Measurements from ENCODE around the gene RHEB. TPM values are rescaled to one million over a fixed set of nuclear protein-coding genes. Genes with fewer than 3 reads are reported as not detected.

Gene RHEB
- total and polyA plus RNA-seq, 2 experiments from 2014 or later, result 111 to 135 TPM

DNA sequence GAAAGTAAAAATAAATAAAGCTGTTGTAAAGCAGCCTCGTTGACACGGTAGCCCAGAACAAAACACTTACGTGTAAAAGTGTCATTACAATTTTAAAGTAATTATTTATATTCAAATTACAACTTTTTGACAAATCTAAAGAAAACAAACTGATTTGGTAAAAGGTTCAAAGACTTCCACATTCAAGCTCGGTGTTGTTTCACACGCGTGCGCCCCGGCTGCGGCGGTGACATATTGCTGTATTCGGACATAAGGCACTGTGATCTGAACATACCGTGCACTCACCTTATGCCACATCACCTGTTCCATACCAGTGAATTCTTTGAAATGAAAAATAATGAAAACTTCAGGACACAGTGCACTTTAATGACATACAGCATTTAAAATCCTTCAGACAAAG is 36.9 kb upstream of the RHEB start:
- H3K4me1 ChIP-seq (ENCODE audit: insufficient read depth), result no peaks in the 10 kb centered on the region

DNA sequence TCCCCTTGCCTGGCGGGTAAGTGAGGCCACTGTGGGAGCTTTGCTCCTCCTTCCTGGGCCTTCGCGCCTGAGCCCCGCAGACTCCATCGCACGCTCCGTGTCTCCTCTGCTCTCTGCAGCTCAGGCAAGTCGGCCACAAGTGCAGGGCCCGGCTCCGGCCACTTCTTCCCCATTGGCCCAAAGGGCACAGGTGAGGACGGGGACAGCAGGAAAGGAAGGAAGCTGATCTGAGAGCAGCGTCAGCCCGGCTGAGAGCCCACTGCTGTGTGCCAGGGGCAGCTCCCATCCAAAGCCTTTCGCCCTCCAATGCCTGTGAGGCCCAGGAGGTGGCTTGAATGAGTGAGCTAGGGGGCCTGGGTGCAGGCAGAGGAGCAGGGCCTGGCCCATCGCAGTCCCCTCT is 33.7 kb upstream of the RHEB start:
- TF ChIP-seq EZH2 (IDR thresholded peaks at IDR 0.05; ENCODE audit: borderline replicate concordance) (no peak), EZH2phosphoT487 (IDR thresholded peaks at IDR 0.05; ENCODE audit: low read depth, severe bottlenecking, unreplicated experiment) (no peak)
- TF ChIP-seq, protein P1, sequence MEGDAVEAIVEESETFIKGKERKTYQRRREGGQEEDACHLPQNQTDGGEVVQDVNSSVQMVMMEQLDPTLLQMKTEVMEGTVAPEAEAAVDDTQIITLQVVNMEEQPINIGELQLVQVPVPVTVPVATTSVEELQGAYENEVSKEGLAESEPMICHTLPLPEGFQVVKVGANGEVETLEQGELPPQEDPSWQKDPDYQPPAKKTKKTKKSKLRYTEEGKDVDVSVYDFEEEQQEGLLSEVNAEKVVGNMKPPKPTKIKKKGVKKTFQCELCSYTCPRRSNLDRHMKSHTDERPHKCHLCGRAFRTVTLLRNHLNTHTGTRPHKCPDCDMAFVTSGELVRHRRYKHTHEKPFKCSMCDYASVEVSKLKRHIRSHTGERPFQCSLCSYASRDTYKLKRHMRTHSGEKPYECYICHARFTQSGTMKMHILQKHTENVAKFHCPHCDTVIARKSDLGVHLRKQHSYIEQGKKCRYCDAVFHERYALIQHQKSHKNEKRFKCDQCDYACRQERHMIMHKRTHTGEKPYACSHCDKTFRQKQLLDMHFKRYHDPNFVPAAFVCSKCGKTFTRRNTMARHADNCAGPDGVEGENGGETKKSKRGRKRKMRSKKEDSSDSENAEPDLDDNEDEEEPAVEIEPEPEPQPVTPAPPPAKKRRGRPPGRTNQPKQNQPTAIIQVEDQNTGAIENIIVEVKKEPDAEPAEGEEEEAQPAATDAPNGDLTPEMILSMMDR (IDR thresholded peaks at IDR 0.05; ENCODE audit: poor library complexity), result no peak
- Histone ChIP-seq H2AFZ (no peak overlapping the region), H3K4me3 (no peak overlapping the region), H4K20me1 (ENCODE audit: insufficient read depth, poor library complexity, severe bottlenecking) (no peaks in the 10 kb centered on the region), H3K9me2 (replicated peaks; ENCODE audit: insufficient read depth) (no peaks in the 10 kb centered on the region), H3K4me2 (no peak overlapping the region), H3K4me1 (ENCODE audit: insufficient read depth) (peaks cover 3% of the 10 kb centered on the region), H3K36me3 (replicated peaks; ENCODE audit: insufficient read depth, low read depth) (no peaks in the 10 kb centered on the region), H3K79me2 (no peaks in the 10 kb centered on the region), H3K27ac (no peak overlapping the region), H3K9me3 (ENCODE audit: low read depth) (no peaks in the 10 kb centered on the region), H3K27me3 (no peaks in the 10 kb centered on the region)
- WGBS (ENCODE audit: low lambda C conversion rate, missing lambda C conversion rate), result 86% methylated on average over 15 of the region's 15 CpGs
- no peak for DNase-seq (ENCODE audit: low spot score)

More for the DNA sequence above, 36.9 kb upstream of the RHEB start:
- no peaks in the 10 kb centered on the region for H3K36me3 ChIP-seq (replicated peaks; ENCODE audit: insufficient read depth, low read depth)
- H3K9me3 ChIP-seq (ENCODE audit: low read depth), result no peaks in the 10 kb centered on the region
- H4K20me1 ChIP-seq (ENCODE audit: insufficient read depth, poor library complexity, severe bottlenecking), result no peaks in the 10 kb centered on the region
- H3K4me3 ChIP-seq, result no peak overlapping the region
- DNase-seq (ENCODE audit: low spot score), result no peak
- H3K27me3 ChIP-seq, result no peaks in the 10 kb centered on the region
- TF ChIP-seq EZH2phosphoT487 (IDR thresholded peaks at IDR 0.05; ENCODE audit: low read depth, severe bottlenecking, unreplicated experiment) (no peak), EZH2 (IDR thresholded peaks at IDR 0.05; ENCODE audit: borderline replicate concordance) (no peak)
- TF ChIP-seq, protein P1 (IDR thresholded peaks at IDR 0.05; ENCODE audit: poor library complexity), result no peak
- H3K79me2 ChIP-seq, result no peaks in the 10 kb centered on the region
- H3K4me2 ChIP-seq, result no peak overlapping the region
- H2AFZ ChIP-seq, result no peak overlapping the region
- WGBS (ENCODE audit: low lambda C conversion rate, missing lambda C conversion rate), result 98% methylated on average over 12 of the region's 12 CpGs
- H3K9me2 ChIP-seq (replicated peaks; ENCODE audit: insufficient read depth), result no peaks in the 10 kb centered on the region
- no peak overlapping the region for H3K27ac ChIP-seq

DNA sequence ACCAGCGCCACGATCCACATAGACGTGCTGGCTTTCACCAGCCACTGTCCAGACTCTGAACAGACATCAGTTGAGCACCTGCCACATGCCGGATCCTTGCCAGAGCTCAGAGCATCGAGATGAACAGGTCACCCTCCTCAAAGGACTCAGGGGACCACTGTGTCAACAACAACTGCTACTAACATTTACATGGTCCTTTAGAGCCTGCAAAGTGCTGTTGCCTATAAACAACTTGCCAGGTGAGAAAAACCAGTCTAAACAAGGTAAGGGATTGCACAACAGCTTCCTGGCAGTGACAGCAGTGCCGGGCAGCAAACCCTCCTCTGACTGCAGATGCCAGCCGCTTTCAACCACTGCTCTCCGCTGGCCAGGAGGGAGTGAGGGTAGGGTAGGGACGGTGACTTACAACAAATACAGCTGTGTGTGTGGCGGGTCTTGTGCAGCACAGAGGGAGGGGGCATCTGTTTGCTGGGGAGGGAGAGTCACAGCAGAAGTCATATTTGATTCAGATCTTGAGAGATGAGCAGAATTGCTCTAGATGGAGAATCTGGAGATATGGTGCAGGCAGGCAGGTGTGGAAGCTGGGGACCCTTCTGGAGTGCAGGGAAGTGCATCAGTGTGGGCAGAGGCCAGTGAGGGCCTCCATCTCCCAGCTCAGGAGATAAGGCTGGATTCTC is 32.8 kb upstream of the RHEB start:
- Histone ChIP-seq H3K36me3 (replicated peaks; ENCODE audit: insufficient read depth, low read depth) (no peaks in the 10 kb centered on the region), H2AFZ (no peak overlapping the region), H3K4me1 (ENCODE audit: insufficient read depth) (peaks cover 3% of the 10 kb centered on the region), H3K27me3 (no peaks in the 10 kb centered on the region), H3K9me3 (ENCODE audit: low read depth) (no peaks in the 10 kb centered on the region), H3K4me3 (no peak overlapping the region), H3K9me2 (replicated peaks; ENCODE audit: insufficient read depth) (no peaks in the 10 kb centered on the region), H3K79me2 (no peaks in the 10 kb centered on the region), H4K20me1 (ENCODE audit: insufficient read depth, poor library complexity, severe bottlenecking) (no peaks in the 10 kb centered on the region), H3K4me2 (no peak overlapping the region), H3K27ac (no peak overlapping the region)
- 65% methylated on average over 10 of the region's 10 CpGs for whole genome bisulfite sequencing (ENCODE audit: low lambda C conversion rate, missing lambda C conversion rate)
- DNase-seq (ENCODE audit: low spot score), result peak; percentile 28
- TF ChIP-seq, protein P1 (IDR thresholded peaks at IDR 0.05; ENCODE audit: poor library complexity), result no peak
- TF ChIP-seq EZH2phosphoT487 (IDR thresholded peaks at IDR 0.05; ENCODE audit: low read depth, severe bottlenecking, unreplicated experiment) (no peak), EZH2 (IDR thresholded peaks at IDR 0.05; ENCODE audit: borderline replicate concordance) (no peak)

Data from hepatocyte (in vitro differentiated cells).